ENCODE results near the gene TANC1. TPM values are rescaled to one million over a fixed set of nuclear protein-coding genes. Genes with fewer than 3 reads are reported as not detected.

Gene TANC1
- total and polyA plus RNA-seq, 7 donors, result 3.6 to 74.5 (median 47.0) TPM

DNA sequence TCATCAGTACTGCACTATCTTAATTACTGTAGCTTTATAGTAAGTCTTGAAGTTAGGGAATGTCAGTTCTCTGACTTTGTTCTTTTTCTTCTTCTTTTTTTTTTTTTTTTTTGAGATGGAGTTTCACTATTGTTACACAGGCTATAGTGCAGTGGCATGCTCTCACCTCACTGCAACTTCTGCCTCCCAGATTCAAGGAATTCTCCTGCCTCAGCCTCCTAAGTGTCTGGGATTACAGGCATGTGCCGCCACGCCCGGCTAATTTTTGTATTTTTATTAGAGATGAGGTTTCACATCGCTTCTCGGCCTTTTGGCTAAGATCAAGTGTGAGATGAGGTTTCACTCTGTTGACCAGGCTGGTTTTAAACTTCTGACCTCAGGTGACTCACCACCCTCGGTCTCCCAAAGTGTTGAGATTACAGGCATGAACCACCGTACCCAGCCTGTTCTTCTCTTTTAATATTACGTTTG, 41.9 kb upstream of the TANC1 start:
- Histone ChIP-seq H3K27ac (no peak overlapping the region), H3K4me3 (no peak overlapping the region), H3K27me3 (no peaks in the 10 kb centered on the region), H3K9me3 (no peaks in the 10 kb centered on the region), H3K4me1 (no peaks in the 10 kb centered on the region), H3K36me3 (no peaks in the 10 kb centered on the region)
- 56 to 82% methylated on average over 6 of the region's 8 CpGs for WGBS, 2 donors
- TF ChIP-seq POLR2AphosphoS5 (IDR thresholded peaks at IDR 0.05) (no peak), POLR2A (IDR thresholded peaks at IDR 0.05) (no peak)
- TF ChIP-seq, protein P1, sequence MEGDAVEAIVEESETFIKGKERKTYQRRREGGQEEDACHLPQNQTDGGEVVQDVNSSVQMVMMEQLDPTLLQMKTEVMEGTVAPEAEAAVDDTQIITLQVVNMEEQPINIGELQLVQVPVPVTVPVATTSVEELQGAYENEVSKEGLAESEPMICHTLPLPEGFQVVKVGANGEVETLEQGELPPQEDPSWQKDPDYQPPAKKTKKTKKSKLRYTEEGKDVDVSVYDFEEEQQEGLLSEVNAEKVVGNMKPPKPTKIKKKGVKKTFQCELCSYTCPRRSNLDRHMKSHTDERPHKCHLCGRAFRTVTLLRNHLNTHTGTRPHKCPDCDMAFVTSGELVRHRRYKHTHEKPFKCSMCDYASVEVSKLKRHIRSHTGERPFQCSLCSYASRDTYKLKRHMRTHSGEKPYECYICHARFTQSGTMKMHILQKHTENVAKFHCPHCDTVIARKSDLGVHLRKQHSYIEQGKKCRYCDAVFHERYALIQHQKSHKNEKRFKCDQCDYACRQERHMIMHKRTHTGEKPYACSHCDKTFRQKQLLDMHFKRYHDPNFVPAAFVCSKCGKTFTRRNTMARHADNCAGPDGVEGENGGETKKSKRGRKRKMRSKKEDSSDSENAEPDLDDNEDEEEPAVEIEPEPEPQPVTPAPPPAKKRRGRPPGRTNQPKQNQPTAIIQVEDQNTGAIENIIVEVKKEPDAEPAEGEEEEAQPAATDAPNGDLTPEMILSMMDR (IDR thresholded peaks at IDR 0.05), result no peak
- intact Hi-C loops (cut with DNase I), result no loop called here
- no peak for DNase-seq

DNA sequence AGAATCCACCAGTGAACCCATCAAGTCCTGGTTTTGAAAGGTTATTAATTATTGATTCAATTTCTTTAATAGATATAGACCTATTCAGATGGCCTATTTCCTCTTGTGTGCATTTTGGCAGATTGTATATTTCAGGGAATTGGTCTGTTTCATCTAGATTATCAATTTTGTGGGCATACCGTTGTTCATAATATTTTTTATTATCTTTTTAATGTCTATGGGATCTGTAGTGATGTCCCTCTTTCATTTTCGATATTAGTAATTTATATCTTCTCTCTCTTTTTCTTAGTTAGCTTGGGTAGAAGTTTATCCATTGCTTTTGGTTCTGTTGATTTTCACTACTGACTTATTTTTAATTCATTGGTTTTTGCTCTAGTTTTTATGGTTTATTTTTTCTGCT, 39.9 kb upstream of the TANC1 start:
- Histone ChIP-seq H3K27ac (no peak overlapping the region), H3K4me3 (no peak overlapping the region), H3K9me3 (no peaks in the 10 kb centered on the region), H3K4me1 (no peaks in the 10 kb centered on the region), H3K36me3 (no peaks in the 10 kb centered on the region), H3K27me3 (no peaks in the 10 kb centered on the region)
- intact Hi-C loops (cut with DNase I), result no loop called here
- WGBS, 2 donors, result 86 to 90% methylated on average over 2 of the region's 2 CpGs
- TF ChIP-seq, protein P1 (IDR thresholded peaks at IDR 0.05), result no peak
- TF ChIP-seq EP300 (IDR thresholded peaks at IDR 0.05) (no peak), POLR2A (IDR thresholded peaks at IDR 0.05) (no peak), POLR2AphosphoS5 (IDR thresholded peaks at IDR 0.05) (no peak)
- DNase-seq, result no peak

DNA sequence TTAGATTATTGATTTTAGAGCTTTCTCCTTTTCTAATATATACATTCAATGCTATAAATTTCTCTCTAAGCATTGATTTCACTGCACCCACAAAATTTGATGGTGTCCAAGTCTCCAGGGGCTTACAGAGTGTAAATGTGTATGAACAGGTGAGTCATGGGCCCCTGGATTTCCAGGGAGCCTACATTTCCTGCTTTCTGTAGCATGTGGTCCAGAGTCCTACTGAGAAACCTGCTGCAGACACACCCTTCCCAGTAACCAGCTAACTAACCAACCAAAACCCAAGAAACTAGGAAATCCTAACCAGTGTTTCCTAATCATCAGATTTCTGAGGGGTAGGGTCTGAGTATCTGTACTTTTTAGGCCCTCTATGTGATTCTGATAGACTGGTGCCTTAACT, 39.5 kb upstream of the TANC1 start:
- no peak for DNase-seq
- intact Hi-C loops (cut with DNase I), result no loop called here
- Histone ChIP-seq H3K4me3 (no peak overlapping the region), H3K4me1 (no peaks in the 10 kb centered on the region), H3K9me3 (no peaks in the 10 kb centered on the region), H3K27ac (no peak overlapping the region), H3K27me3 (no peaks in the 10 kb centered on the region), H3K36me3 (no peaks in the 10 kb centered on the region)
- TF ChIP-seq, protein P1 (IDR thresholded peaks at IDR 0.05), result no peak
- TF ChIP-seq POLR2AphosphoS5 (IDR thresholded peaks at IDR 0.05) (no peak), EP300 (IDR thresholded peaks at IDR 0.05) (no peak), POLR2A (IDR thresholded peaks at IDR 0.05) (no peak)

DNA sequence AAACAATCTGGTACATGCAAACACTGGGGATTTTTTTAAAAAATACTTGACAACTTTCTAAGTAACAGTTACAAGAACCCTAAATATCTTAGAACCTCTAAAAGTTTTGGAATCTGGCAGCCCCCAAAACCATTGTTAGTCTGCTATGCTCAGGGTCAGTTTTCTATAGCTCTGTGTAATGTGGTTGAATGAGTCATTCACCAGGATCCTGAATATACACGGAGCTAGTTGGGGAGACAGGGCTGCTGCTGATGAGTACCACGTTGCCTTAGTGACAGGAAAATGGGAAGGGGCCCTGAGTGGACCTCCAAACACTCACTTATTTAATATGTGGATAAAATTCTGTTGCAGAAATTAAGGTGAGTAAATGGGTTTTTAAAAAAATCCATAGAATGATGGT, 36.9 kb upstream of the TANC1 start:
- DNase-seq, result no peak
- no peaks in the 10 kb centered on the region for H3K9me3 ChIP-seq
- 42 to 57% methylated on average over 2 of the region's 2 CpGs for WGBS, 2 donors
- H3K27me3 ChIP-seq, result no peaks in the 10 kb centered on the region
- TF ChIP-seq POLR2A (IDR thresholded peaks at IDR 0.05) (no peak), POLR2AphosphoS5 (IDR thresholded peaks at IDR 0.05) (no peak), EP300 (IDR thresholded peaks at IDR 0.05) (no peak)
- TF ChIP-seq, protein P1 (IDR thresholded peaks at IDR 0.05), result no peak
- no peak overlapping the region for H3K27ac ChIP-seq
- H3K4me3 ChIP-seq, result no peak overlapping the region
- intact Hi-C loops (cut with DNase I), result no loop called here
- no peaks in the 10 kb centered on the region for H3K36me3 ChIP-seq
- peaks cover 0 to 3% (median 1%) of the 10 kb centered on the region in 4 donors for H3K4me1 ChIP-seq

DNA sequence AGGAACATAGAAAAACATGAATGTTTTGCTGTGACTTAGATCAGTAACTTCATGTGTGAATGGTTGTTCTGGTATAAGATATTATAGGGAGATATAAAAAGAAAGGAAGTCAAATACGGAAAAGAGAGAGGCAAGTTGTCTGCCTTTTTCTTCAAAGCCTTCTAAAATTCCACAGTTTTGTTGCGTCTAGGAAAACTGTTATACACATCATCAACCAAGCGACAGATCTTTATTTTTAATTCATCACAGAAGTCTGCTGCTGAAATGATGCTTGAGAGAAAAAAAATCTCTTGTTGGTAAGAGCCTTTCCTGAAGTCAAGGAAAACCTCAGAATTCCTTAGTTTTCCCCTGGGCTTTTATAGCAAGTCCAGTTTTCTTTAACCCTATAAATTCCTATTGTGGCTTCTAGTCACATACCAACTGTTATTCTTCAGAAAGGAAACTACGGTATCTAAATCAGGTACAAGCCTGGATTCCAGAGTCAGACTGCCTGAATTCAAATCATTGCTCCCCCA, 36.3 kb upstream of the TANC1 start:
- DNase-seq, result no peak
- intact Hi-C loops (cut with DNase I), result no loop called here

More for the DNA sequence above, 36.3 kb upstream of the TANC1 start:
- H3K4me1 ChIP-seq, result peaks cover 0 to 7% (median 2%) of the 10 kb centered on the region in 4 donors
- no peak overlapping the region for H3K4me3 ChIP-seq
- no peaks in the 10 kb centered on the region for H3K27me3 ChIP-seq
- no peaks in the 10 kb centered on the region for H3K9me3 ChIP-seq
- TF ChIP-seq EP300 (IDR thresholded peaks at IDR 0.05), result no peak
- no peak for TF ChIP-seq POLR2AphosphoS5 (IDR thresholded peaks at IDR 0.05)
- TF ChIP-seq POLR2A (IDR thresholded peaks at IDR 0.05), result no peak
- TF ChIP-seq, protein P1 (IDR thresholded peaks at IDR 0.05), result no peak
- no peak overlapping the region for H3K27ac ChIP-seq
- H3K36me3 ChIP-seq, result no peaks in the 10 kb centered on the region
- 79 to 95% methylated on average over 4 of the region's 4 CpGs for WGBS, 2 donors

All from sigmoid colon (tissue), 7 donors.